HG02763 (cell line): ENCODE results near the gene UPP1.

Experiments
- ATAC-seq: cut with Tn5 transposase; IDR thresholded peaks from one replicate; pipeline ENCODE4 v1.9.1; 2021; ENCODE audit warnings: mild to moderate bottlenecking, moderate library complexity; ENCODE audit not compliant: unreplicated experiment

UPP1 gene

GRCh38 chr7:48150086-48150485 lies 61.0 kb downstream of the UPP1 start:
- ATAC-seq: no peak

DNA sequence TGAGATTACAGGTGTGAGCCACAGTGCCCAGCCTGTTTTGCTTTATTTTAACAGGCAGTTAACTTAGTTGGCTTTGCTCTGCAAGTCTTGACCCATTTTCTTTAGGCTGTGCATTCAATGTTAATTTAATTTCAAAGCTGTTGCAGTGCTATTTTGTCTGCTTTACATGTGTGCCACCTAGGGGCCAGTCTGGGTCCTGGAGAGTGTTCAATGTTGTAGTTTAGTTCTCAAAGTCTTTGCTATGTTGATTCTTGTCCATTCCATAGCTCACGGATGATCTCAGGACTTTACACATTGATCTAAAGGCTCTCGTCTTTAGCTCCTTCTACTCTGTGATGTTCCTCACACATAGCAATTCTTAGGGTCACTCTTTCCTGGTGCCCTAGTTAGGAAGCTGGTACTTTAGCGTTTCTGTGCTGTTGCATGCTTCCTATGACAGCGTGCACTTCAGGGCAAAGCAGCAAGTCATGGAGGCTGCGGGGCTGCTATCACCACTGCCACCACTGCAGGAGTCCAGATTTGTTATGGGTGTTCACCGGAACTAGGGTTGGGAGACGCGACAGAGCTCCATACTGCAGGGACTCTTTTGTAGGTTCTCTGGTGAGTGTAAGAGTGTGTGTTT lies 65.8 kb downstream of the UPP1 start:
- no peak for ATAC-seq
